Keratinocyte (primary cell): ENCODE results near the gene P2RX1. TPM values are rescaled to one million over a fixed set of nuclear protein-coding genes. Genes with fewer than 3 reads are reported as not detected.

Source experiments
- DNase-seq: peaks from one replicate; pipeline ENCODE4 v3.0.0-alpha.2; 2011; ENCODE audit warnings: low read depth, missing footprints, low spot score
- FAIRE-seq: peaks from 2 replicates; lab custom pipeline; 2011; peaks lifted over from hg19 to GRCh38; lab: Jason Lieb, UNC
- H2AFZ ChIP-seq: 2 replicates; pipeline ENCODE4 v1.6.0; 2012; ENCODE audit warnings: low read length, control low read depth, inconsistent platforms; ENCODE audit not compliant: control insufficient read depth
- H3K27ac ChIP-seq: 2 replicates; pipeline ENCODE4 v1.5.1; 2011; ENCODE audit warnings: low read length; ENCODE audit not compliant: control insufficient read depth, insufficient read depth
- H3K27me3 ChIP-seq: 3 replicates; pipeline ENCODE4 v1.6.0; 2011; ENCODE audit warnings: low read length; ENCODE audit not compliant: control insufficient read depth, insufficient read depth; ENCODE audit errors: extremely low read depth
- H3K36me3 ChIP-seq, 2 experiments: 2 replicates in 1 of 2; 3 replicates in 1 of 2; pipeline ENCODE4 v1.5.1; 2011; ENCODE audit warnings: low read length in 2 of 2, mild to moderate bottlenecking in 1 of 2; ENCODE audit not compliant: control insufficient read depth in 2 of 2, insufficient read depth in 2 of 2; ENCODE audit errors: extremely low read depth in 1 of 2
- H3K4me1 ChIP-seq: 3 replicates; pipeline ENCODE4 v1.5.1; 2011; ENCODE audit warnings: low read length; ENCODE audit not compliant: control insufficient read depth, insufficient read depth; ENCODE audit errors: extremely low read depth
- H3K4me2 ChIP-seq: 3 replicates; pipeline ENCODE4 v1.6.0; 2011; ENCODE audit warnings: low read depth, low read length; ENCODE audit not compliant: control insufficient read depth, insufficient read depth; ENCODE audit errors: extremely low read depth
- H3K4me3 ChIP-seq, 3 experiments: fragments of 200-600 bp in 1 of 3; sonication (generic) in 1 of 3; 2 replicates in 2 of 3; 3 replicates in 1 of 3; pipeline ENCODE4 v1.5.1; 2011 to 2016; ENCODE audit warnings: low read length in 3 of 3, mild to moderate bottlenecking in 3 of 3, control low read depth in 2 of 3, inconsistent platforms in 1 of 3, low read depth in 1 of 3, mixed read lengths in 1 of 3, mixed run types in 1 of 3, moderate library complexity in 1 of 3; ENCODE audit not compliant: control insufficient read depth in 2 of 3, insufficient read depth in 2 of 3; ENCODE audit errors: extremely low read depth in 1 of 3
- H3K79me2 ChIP-seq: 2 replicates; pipeline ENCODE4 v1.6.0; 2012; ENCODE audit warnings: low read length; ENCODE audit not compliant: control insufficient read depth, insufficient read depth
- H3K9ac ChIP-seq: 3 replicates; pipeline ENCODE4 v1.6.0; 2011; ENCODE audit warnings: low read length; ENCODE audit not compliant: control insufficient read depth, insufficient read depth; ENCODE audit errors: extremely low read depth
- H3K9me1 ChIP-seq: 3 replicates; pipeline ENCODE4 v1.6.0; 2011; ENCODE audit warnings: low read length; ENCODE audit not compliant: control insufficient read depth, insufficient read depth; ENCODE audit errors: extremely low read depth
- H3K9me3 ChIP-seq: 2 replicates; pipeline ENCODE4 v1.5.1; 2012; ENCODE audit warnings: low read depth, low read length; ENCODE audit not compliant: control insufficient read depth
- H4K20me1 ChIP-seq: 3 replicates; pipeline ENCODE4 v1.6.0; 2011; ENCODE audit warnings: low read length; ENCODE audit not compliant: control insufficient read depth, insufficient read depth; ENCODE audit errors: extremely low read depth
- CTCF ChIP-seq, 3 experiments: IDR thresholded peaks in 1 of 3; conservative IDR thresholded peaks in 1 of 3; optimal IDR thresholded peaks in 1 of 3; 2 replicates in 2 of 3; 3 replicates in 1 of 3; pipeline versions ENCODE3 to v1.5.1; 2011; ENCODE audit warnings: low read length in 3 of 3, mild to moderate bottlenecking in 3 of 3, moderate library complexity in 2 of 3, control low read depth in 1 of 3, inconsistent platforms in 1 of 3; ENCODE audit not compliant: insufficient read depth in 2 of 3; ENCODE audit errors: extremely low read depth in 1 of 3
- EZH2 ChIP-seq: IDR thresholded peaks from one replicate; pipeline ENCODE4 v1.6.1; 2012; ENCODE audit warnings: inconsistent platforms, mild to moderate bottlenecking, low read length, moderate library complexity
- dilution Hi-C: fragments of 300-500 bp; cut with MboI; formaldehyde crosslinking; loops from one replicate; pipeline ENCODE4 v1.7.0; 2020; ENCODE audit warnings: low sequenced_read_pairs; ENCODE audit not compliant: extremely low pct_ligation_motif_present
- polyA plus RNA-seq, 5 experiments: library from polyadenylated mRNA; depleted of rRNA in 3 of 5; stranded (reverse) in 3 of 5; stranded (forward) in 1 of 5; unstranded in 1 of 5; fragments of >200 nt; gene quantifications; 1 replicate in 1 of 5; 2 replicates in 3 of 5; 3 replicates in 1 of 5; pipeline versions ENCODE4 v1.2.1 to v1.2.3, GENCODE V29; 2011 to 2012; ENCODE audit warnings: missing spikeins in 2 of 5, low read depth in 1 of 5, low replicate concordance in 1 of 5

Gene P2RX1
- polyA plus RNA-seq, 1 donor (not counting 4 experiments of a cell fraction or from before 2014, with no cell fraction given): not detected

- H3K36me3 ChIP-seq: no peaks in the 10 kb centered on the region
- DNase-seq (no peak), FAIRE-seq (no peak)
- H3K27me3 ChIP-seq: peaks cover 5% of the 10 kb centered on the region
- no peak overlapping the region for H3K4me3 ChIP-seq
- dilution Hi-C loops: no loop called here
- TF ChIP-seq EZH2 (no peak), CTCF (optimal IDR thresholded peaks at IDR 0.05 in 1 of 3, IDR thresholded peaks at IDR 0.05 in 1 of 3, conservative IDR thresholded peaks at IDR 0.05 in 1 of 3; ENCODE audit: extremely low read depth in 1 of 3, insufficient read depth in 2 of 3, low read length in 3 of 3) (no peak)
- no peaks in the 10 kb centered on the region for H3K9me3 ChIP-seq
- H2AFZ ChIP-seq: no peak overlapping the region
- H3K4me1 ChIP-seq: no peaks in the 10 kb centered on the region
- no peaks in the 10 kb centered on the region for H3K79me2 ChIP-seq
- H3K9ac ChIP-seq: no peak overlapping the region
- H4K20me1 ChIP-seq: no peaks in the 10 kb centered on the region
- no peaks in the 10 kb centered on the region for H3K9me1 ChIP-seq
- no peak overlapping the region for H3K27ac ChIP-seq
- no peak overlapping the region for H3K4me2 ChIP-seq
These were observed 11.2 kb downstream of the P2RX1 start for GRCh38 chr17:3905017-3905520.

- Histone ChIP-seq H3K9me1 (no peaks in the 10 kb centered on the region), H3K4me3 (no peak overlapping the region), H3K27ac (no peak overlapping the region), H3K4me1 (no peaks in the 10 kb centered on the region), H2AFZ (no peak overlapping the region), H3K79me2 (no peaks in the 10 kb centered on the region), H4K20me1 (no peaks in the 10 kb centered on the region), H3K27me3 (peaks cover 5% of the 10 kb centered on the region), H3K4me2 (no peak overlapping the region), H3K36me3 (no peaks in the 10 kb centered on the region), H3K9me3 (no peaks in the 10 kb centered on the region), H3K9ac (no peak overlapping the region)
- no peak for FAIRE-seq
- dilution Hi-C loops: no loop called here
- TF ChIP-seq EZH2 (no peak), CTCF (optimal IDR thresholded peaks at IDR 0.05 in 1 of 3, IDR thresholded peaks at IDR 0.05 in 1 of 3, conservative IDR thresholded peaks at IDR 0.05 in 1 of 3; ENCODE audit: extremely low read depth in 1 of 3, insufficient read depth in 2 of 3, low read length in 3 of 3) (no peak)
- DNase-seq: no peak
These were observed 11.8 kb downstream of the P2RX1 start for GRCh38 chr17:3904501-3904900.
